Measurements from ENCODE around the gene HIGD1B. TPM values are rescaled to one million over a fixed set of nuclear protein-coding genes. Genes with fewer than 3 reads are reported as not detected.

Gene HIGD1B
- polyA plus RNA-seq, result not detected in 2 replicates
- polyA minus RNA-seq, result not detected in 2 replicates

DNA sequence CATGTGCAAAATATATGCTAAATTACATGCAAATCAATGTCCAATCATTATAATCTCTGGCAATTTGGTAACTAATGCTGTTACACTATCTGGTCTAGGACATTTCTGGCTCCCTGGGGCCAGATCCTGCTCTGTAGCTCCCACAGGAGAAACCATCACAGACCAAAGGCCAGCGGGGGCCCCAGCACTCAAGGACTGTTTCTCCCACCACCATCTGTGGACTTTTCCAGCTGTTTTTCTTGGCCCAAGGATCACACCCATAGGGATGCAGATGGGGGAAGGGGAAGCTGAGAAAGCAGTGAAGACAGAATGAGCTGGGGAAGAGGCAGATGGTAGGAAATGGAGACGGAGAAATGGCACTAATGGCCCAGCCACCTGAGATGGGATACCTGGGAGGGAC lies at the start of gene HIGD1B:
Gene HIGD1B, plus strand, starts transcription at position 298 of the 400 bp plus-strand sequence. CDS start 270 bp downstream, outside the sequence.
- no peaks in the 10 kb centered on the region for H3F3A ChIP-seq (ENCODE audit: insufficient read depth, low read length, poor library complexity, severe bottlenecking)
- H3K27me3 ChIP-seq (ENCODE audit: insufficient read depth, low read depth, low read length), result no peaks in the 10 kb centered on the region
- TF ChIP-seq RAD21 (conservative IDR thresholded peaks at IDR 0.05), result no peak
- no peak for TF ChIP-seq SMC3 (conservative IDR thresholded peaks at IDR 0.05; ENCODE audit: poor library complexity)
- H3K9me2 ChIP-seq (ENCODE audit: insufficient read depth, low read length), result no peaks in the 10 kb centered on the region
- H3K9ac ChIP-seq (ENCODE audit: low read length), result no peak within 1 kb of the TSS
- H3K4me3 ChIP-seq (ENCODE audit: low read length), result no peak within 1 kb of the TSS
- H3K79me2 ChIP-seq (replicated peaks; ENCODE audit: insufficient read depth, low read length), result no peaks in the 10 kb centered on the region
- no peaks in the 10 kb centered on the region for H3K36me3 ChIP-seq (ENCODE audit: insufficient read depth, low read length)
- H3K4me2 ChIP-seq (ENCODE audit: low read length), result no peak within 1 kb of the TSS
- H3K9me3 ChIP-seq (ENCODE audit: low read length), result no peaks in the 10 kb centered on the region
- H3K27ac ChIP-seq (ENCODE audit: low read length), result no peak within 1 kb of the TSS
- H4K20me1 ChIP-seq (ENCODE audit: insufficient read depth), result no peaks in the 10 kb centered on the region
- H2AFZ ChIP-seq (ENCODE audit: low read depth, low read length), result no peak within 1 kb of the TSS

DNA sequence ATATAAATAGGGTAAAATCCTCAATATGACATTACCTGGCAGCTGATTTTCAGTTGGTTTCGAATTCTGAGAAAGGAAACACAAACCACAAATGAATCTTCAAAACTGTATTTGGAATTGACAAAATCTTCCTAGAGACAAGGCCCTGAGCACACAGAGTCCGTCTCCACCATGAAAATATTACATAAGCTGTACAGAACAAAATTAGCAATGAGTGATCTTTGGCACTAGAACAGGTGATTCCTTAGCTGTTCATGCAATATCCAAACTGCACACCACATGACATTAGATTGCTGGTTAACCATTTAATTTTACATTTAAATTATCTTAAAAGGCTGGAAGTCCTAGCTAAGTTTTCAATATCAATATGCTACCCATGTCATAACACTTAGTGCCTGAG lies 49.3 kb upstream of the HIGD1B start:
- no peak overlapping the region for H3K9ac ChIP-seq (ENCODE audit: low read length)
- H3K79me2 ChIP-seq (replicated peaks; ENCODE audit: insufficient read depth, low read length), result no peaks in the 10 kb centered on the region
- no peak overlapping the region for H2AFZ ChIP-seq (ENCODE audit: low read depth, low read length)
- H4K20me1 ChIP-seq (ENCODE audit: insufficient read depth), result no peaks in the 10 kb centered on the region
- no peak overlapping the region for H3K4me2 ChIP-seq (ENCODE audit: low read length)
- H3K27ac ChIP-seq (ENCODE audit: low read length), result no peak overlapping the region
- H3F3A ChIP-seq (ENCODE audit: insufficient read depth, low read length, poor library complexity, severe bottlenecking), result no peaks in the 10 kb centered on the region
- TF ChIP-seq RAD21 (conservative IDR thresholded peaks at IDR 0.05) (no peak), SMC3 (conservative IDR thresholded peaks at IDR 0.05; ENCODE audit: poor library complexity) (no peak), EZH2 (IDR thresholded peaks at IDR 0.05; ENCODE audit: borderline replicate concordance, insufficient read depth, low read length, poor library complexity, severe bottlenecking) (no peak), CTCF (IDR thresholded peaks at IDR 0.05; ENCODE audit: poor library complexity, severe bottlenecking) (no peak), TAF1 (IDR thresholded peaks at IDR 0.05; ENCODE audit: low read depth) (no peak), EP300 (conservative IDR thresholded peaks at IDR 0.05; ENCODE audit: poor library complexity, severe bottlenecking) (no peak), POLR2AphosphoS5 (IDR thresholded peaks at IDR 0.05) (no peak), MXI1 (conservative IDR thresholded peaks at IDR 0.05; ENCODE audit: poor library complexity, severe bottlenecking) (no peak)
- TF ChIP-seq, protein P1, sequence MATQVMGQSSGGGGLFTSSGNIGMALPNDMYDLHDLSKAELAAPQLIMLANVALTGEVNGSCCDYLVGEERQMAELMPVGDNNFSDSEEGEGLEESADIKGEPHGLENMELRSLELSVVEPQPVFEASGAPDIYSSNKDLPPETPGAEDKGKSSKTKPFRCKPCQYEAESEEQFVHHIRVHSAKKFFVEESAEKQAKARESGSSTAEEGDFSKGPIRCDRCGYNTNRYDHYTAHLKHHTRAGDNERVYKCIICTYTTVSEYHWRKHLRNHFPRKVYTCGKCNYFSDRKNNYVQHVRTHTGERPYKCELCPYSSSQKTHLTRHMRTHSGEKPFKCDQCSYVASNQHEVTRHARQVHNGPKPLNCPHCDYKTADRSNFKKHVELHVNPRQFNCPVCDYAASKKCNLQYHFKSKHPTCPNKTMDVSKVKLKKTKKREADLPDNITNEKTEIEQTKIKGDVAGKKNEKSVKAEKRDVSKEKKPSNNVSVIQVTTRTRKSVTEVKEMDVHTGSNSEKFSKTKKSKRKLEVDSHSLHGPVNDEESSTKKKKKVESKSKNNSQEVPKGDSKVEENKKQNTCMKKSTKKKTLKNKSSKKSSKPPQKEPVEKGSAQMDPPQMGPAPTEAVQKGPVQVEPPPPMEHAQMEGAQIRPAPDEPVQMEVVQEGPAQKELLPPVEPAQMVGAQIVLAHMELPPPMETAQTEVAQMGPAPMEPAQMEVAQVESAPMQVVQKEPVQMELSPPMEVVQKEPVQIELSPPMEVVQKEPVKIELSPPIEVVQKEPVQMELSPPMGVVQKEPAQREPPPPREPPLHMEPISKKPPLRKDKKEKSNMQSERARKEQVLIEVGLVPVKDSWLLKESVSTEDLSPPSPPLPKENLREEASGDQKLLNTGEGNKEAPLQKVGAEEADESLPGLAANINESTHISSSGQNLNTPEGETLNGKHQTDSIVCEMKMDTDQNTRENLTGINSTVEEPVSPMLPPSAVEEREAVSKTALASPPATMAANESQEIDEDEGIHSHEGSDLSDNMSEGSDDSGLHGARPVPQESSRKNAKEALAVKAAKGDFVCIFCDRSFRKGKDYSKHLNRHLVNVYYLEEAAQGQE (IDR thresholded peaks at IDR 0.05; ENCODE audit: borderline replicate concordance), result no peak
- H3K36me3 ChIP-seq (ENCODE audit: insufficient read depth, low read length), result no peaks in the 10 kb centered on the region
- H3K27me3 ChIP-seq (ENCODE audit: insufficient read depth, low read depth, low read length), result no peaks in the 10 kb centered on the region
- H3K4me3 ChIP-seq (ENCODE audit: low read length), result no peak overlapping the region
- no peaks in the 10 kb centered on the region for H3K9me3 ChIP-seq (ENCODE audit: low read length)
- no peaks in the 10 kb centered on the region for H3K9me2 ChIP-seq (ENCODE audit: insufficient read depth, low read length)

DNA sequence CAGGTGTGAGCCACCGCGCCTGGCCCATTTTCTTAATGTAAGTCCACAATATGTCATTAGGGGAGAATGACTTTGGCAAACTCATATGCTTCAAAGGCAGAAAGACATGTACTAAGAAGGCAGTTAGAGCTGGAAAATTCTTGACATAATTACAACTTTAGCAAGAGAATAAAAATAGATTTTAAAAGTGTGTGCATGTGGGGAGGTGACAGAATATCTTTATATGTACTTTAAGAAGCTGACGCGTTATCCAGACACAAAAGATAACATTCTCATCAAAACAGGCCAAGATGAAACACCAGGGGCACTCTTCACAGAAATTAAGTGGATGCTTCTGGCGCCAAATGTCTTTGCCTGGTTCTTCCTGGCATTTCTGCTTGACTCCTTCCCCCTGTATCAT lies 45.8 kb upstream of the HIGD1B start:
- Histone ChIP-seq H3K36me3 (ENCODE audit: insufficient read depth, low read length) (no peaks in the 10 kb centered on the region), H3K27me3 (ENCODE audit: insufficient read depth, low read depth, low read length) (no peaks in the 10 kb centered on the region), H3K9me3 (ENCODE audit: low read length) (no peaks in the 10 kb centered on the region), H4K20me1 (ENCODE audit: insufficient read depth) (no peaks in the 10 kb centered on the region), H3K4me2 (ENCODE audit: low read length) (no peak overlapping the region), H3F3A (ENCODE audit: insufficient read depth, low read length, poor library complexity, severe bottlenecking) (no peaks in the 10 kb centered on the region), H2AFZ (ENCODE audit: low read depth, low read length) (no peak overlapping the region), H3K79me2 (replicated peaks; ENCODE audit: insufficient read depth, low read length) (no peaks in the 10 kb centered on the region), H3K9me2 (ENCODE audit: insufficient read depth, low read length) (no peaks in the 10 kb centered on the region), H3K4me3 (ENCODE audit: low read length) (no peak overlapping the region), H3K27ac (ENCODE audit: low read length) (no peak overlapping the region), H3K9ac (ENCODE audit: low read length) (no peak overlapping the region)
- TF ChIP-seq CTCF (IDR thresholded peaks at IDR 0.05; ENCODE audit: poor library complexity, severe bottlenecking) (no peak), EP300 (conservative IDR thresholded peaks at IDR 0.05; ENCODE audit: poor library complexity, severe bottlenecking) (no peak), POLR2AphosphoS5 (IDR thresholded peaks at IDR 0.05) (no peak), EZH2 (IDR thresholded peaks at IDR 0.05; ENCODE audit: borderline replicate concordance, insufficient read depth, low read length, poor library complexity, severe bottlenecking) (no peak), TAF1 (IDR thresholded peaks at IDR 0.05; ENCODE audit: low read depth) (no peak)
- TF ChIP-seq, protein P1 (IDR thresholded peaks at IDR 0.05; ENCODE audit: borderline replicate concordance), result no peak

Data from neural cell (in vitro differentiated cells).